ENCODE data around the gene DGLUCY.

DNA sequence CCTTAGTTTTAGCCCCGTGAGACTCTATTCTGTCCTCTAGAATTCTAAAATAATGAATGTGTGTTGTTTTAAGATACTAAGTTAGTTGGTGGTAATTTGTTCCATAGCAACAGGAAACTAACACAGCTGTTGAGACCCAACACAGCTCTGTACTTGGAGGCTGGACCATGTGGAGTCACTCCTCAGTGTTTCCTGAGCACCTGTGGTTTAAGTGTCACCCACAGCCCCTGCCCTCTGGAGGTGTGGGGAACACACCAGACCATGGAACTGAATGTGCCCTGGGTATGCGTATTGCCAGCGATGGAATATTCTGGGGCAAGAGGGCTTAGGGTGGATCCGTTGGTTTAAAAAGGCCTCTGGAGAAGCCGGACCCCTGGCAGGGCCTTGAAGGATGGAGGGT lies 147.2 kb downstream of the DGLUCY start:
- TF ChIP-seq, protein P1, sequence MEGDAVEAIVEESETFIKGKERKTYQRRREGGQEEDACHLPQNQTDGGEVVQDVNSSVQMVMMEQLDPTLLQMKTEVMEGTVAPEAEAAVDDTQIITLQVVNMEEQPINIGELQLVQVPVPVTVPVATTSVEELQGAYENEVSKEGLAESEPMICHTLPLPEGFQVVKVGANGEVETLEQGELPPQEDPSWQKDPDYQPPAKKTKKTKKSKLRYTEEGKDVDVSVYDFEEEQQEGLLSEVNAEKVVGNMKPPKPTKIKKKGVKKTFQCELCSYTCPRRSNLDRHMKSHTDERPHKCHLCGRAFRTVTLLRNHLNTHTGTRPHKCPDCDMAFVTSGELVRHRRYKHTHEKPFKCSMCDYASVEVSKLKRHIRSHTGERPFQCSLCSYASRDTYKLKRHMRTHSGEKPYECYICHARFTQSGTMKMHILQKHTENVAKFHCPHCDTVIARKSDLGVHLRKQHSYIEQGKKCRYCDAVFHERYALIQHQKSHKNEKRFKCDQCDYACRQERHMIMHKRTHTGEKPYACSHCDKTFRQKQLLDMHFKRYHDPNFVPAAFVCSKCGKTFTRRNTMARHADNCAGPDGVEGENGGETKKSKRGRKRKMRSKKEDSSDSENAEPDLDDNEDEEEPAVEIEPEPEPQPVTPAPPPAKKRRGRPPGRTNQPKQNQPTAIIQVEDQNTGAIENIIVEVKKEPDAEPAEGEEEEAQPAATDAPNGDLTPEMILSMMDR (IDR thresholded peaks at IDR 0.05): no peak
- TF ChIP-seq POLR2A (IDR thresholded peaks at IDR 0.05): no peak

Measured in breast epithelium (tissue), 3 donors.